Measurements from ENCODE around the gene ARHGAP24.
"Not testable (repeated sequence)": the region's sequence is repeated elsewhere in the genome, so short reads cannot be mapped to it uniquely, and the experiment has no call there.

DNA sequence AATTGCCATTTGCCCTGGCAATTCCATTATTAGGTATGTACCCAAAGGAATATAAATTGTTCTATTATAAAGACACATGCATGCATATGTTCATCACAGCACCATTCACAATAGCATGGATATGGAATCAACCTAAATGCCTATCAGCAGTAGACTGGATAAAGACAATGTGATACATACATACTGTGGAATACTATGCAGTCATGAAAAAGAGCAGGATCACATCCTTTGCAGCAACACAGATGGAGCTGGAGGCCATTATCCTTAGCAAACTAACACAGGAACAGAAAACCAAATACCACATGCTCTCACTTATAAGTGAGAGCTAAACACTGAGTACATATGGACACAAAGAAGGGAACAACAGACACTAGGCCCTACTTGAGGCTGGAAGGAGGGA lies 345.2 kb downstream of the ARHGAP24 start:
- TF ChIP-seq CTCF (IDR thresholded peaks at IDR 0.05); ESRRA (CRISPR knock-in tag; IDR thresholded peaks at IDR 0.05; ENCODE audit: borderline replicate concordance); ZNF317 (CRISPR knock-in tag; IDR thresholded peaks at IDR 0.05; ENCODE audit: borderline replicate concordance, low read depth); NFE2L1 (CRISPR knock-in tag; IDR thresholded peaks at IDR 0.05); NFYB (CRISPR knock-in tag; conservative IDR thresholded peaks at IDR 0.05; ENCODE audit: low read depth); ATF2 (CRISPR knock-in tag; IDR thresholded peaks at IDR 0.05; ENCODE audit: borderline replicate concordance, low read depth); CREB1 (CRISPR knock-in tag; IDR thresholded peaks at IDR 0.05); OVOL2 (CRISPR knock-in tag; IDR thresholded peaks at IDR 0.05; ENCODE audit: borderline replicate concordance): not testable (repeated sequence)
- TF ChIP-seq, protein P1, sequence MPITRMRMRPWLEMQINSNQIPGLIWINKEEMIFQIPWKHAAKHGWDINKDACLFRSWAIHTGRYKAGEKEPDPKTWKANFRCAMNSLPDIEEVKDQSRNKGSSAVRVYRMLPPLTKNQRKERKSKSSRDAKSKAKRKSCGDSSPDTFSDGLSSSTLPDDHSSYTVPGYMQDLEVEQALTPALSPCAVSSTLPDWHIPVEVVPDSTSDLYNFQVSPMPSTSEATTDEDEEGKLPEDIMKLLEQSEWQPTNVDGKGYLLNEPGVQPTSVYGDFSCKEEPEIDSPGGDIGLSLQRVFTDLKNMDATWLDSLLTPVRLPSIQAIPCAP (CRISPR knock-in tag; IDR thresholded peaks at IDR 0.05): not testable (repeated sequence)
- TF ChIP-seq, protein P2, sequence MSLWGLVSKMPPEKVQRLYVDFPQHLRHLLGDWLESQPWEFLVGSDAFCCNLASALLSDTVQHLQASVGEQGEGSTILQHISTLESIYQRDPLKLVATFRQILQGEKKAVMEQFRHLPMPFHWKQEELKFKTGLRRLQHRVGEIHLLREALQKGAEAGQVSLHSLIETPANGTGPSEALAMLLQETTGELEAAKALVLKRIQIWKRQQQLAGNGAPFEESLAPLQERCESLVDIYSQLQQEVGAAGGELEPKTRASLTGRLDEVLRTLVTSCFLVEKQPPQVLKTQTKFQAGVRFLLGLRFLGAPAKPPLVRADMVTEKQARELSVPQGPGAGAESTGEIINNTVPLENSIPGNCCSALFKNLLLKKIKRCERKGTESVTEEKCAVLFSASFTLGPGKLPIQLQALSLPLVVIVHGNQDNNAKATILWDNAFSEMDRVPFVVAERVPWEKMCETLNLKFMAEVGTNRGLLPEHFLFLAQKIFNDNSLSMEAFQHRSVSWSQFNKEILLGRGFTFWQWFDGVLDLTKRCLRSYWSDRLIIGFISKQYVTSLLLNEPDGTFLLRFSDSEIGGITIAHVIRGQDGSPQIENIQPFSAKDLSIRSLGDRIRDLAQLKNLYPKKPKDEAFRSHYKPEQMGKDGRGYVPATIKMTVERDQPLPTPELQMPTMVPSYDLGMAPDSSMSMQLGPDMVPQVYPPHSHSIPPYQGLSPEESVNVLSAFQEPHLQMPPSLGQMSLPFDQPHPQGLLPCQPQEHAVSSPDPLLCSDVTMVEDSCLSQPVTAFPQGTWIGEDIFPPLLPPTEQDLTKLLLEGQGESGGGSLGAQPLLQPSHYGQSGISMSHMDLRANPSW (CRISPR knock-in tag; conservative IDR thresholded peaks at IDR 0.05; ENCODE audit: low read depth): not testable (repeated sequence)
